GM19372 (cell line): Measurements from ENCODE around the gene ADAM12.
"Not testable (repeated sequence)": the region's sequence is repeated elsewhere in the genome, so short reads cannot be mapped to it uniquely, and the experiment has no call there.

Experiments used
- ATAC-seq: cut with Tn5 transposase; IDR thresholded peaks from one replicate; pipeline ENCODE4 v1.9.1; 2021; ENCODE audit warnings: mild to moderate bottlenecking, low read depth, moderate library complexity; ENCODE audit not compliant: unreplicated experiment

ADAM12 gene

DNA sequence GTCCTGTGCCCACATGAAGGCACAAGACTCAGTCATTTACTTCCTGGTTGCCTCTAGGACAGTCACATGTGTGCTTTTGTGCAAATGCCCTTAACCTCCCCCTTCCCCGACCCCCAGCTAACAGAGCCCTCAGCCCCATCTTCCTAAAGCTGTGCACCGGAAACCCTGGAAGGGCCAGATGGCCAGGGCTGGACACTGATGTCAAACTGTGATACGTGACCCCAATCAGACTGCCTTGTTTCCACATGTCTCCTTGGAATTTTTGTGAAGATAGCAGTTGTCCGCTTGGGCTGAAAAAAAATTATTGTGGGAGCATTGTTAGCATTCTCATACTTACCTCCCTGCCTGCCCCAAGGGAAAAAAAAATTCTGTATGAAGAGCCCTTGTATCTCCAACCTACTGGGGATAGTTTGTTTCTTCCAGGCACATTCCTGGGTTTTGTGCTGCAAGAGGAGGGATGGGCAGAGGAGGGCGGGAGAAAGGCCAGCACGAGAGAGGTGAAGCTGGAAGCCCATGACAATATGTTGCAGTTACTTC is 17.0 kb upstream of the ADAM12 start:
- no peak for ATAC-seq

GRCh38 chr10:126402721-126403695 is 14.7 kb upstream of the ADAM12 start:
- no peak for ATAC-seq

DNA sequence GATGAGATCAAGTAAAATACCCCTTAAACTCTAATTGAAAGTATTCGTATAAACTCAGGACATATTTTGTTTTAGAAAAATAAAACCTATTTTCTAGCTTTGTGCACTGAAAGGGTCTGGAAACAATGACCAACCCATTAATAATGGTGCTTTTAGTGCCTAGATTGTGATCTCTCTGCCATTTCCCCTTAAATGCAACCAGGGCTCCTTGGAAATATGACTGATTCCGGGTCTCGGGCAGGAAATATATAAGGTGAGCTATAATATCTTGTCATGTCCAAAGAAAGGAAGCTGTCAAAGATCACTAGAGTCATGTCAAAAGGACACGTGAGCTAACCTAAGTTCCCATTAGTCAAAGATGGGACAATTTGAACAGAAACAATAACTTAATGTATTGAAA is 12.4 kb upstream of the ADAM12 start:
- no peak for ATAC-seq

GRCh38 chr10:126398924-126399323 is 10.6 kb upstream of the ADAM12 start:
- ATAC-seq, result no peak

- ATAC-seq, result no peak
These were observed 10.1 kb upstream of the ADAM12 start for GRCh38 chr10:126398383-126398743.

GRCh38 chr10:126397640-126398382 is 9.5 kb upstream of the ADAM12 start:
- ATAC-seq, result no peak

- ATAC-seq, result no peak
These were observed 8.9 kb upstream of the ADAM12 start for GRCh38 chr10:126397156-126397555.

DNA sequence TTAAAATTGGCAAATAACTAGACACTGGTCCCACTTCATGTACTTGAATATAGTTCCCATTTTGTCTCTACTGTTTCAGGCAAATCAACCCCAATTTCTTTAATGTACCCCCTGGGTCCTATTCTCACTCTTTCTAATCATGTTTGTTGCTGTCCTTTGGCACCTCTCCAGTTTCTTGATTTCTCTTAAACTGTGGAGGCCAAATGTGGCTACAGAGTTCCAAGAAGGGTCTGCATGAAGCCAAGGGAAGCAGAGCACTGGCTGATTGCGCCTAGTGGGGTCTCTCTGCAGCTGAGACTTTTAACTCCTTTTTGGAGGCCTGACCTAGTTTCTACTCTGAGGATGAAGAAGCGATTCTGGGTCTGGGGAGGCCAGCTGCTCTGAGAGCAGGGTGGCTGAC is 6.7 kb upstream of the ADAM12 start:
- ATAC-seq, result no peak

DNA sequence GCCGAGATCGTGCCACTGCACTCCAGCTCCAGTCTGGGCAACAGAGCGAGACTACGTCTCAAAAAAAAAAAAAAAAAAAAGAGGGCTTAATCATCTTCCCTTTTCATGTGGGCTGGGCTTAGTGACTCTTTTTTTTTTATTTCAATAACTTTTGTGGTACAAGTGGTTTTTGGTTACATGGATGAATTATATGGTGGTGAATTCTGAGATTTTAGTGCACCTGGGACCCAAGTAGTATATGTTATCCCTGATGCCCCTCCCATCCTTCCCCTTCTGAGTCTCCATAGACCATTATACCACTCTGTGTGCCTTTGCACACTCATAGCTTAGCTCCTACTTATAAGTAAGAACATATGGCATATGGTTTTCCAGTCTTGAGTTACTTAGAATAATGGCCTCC is 4.8 kb upstream of the ADAM12 start:
- ATAC-seq, result no peak

- ATAC-seq, result no peak
These were observed 4.2 kb upstream of the ADAM12 start for GRCh38 chr10:126392469-126392868.

DNA sequence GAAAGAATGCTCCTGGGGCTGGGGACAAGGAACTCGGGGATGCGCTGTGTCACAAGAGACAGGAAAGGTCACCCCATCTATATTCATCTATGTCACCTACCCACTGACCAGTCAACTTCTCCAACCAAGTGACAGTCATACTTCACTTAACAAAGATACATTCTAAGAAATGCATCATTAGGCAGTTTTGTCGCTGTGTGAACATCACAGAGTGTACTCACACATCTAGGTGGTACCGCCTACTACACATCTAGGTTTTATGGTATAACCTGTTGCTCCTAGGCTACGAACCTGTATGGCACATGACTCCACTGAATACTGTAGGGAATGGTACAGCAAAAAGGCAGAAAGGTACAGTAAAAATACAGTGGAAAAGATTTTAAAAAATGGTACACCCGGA is 3.8 kb upstream of the ADAM12 start:
- no peak for ATAC-seq

GRCh38 chr10:126391192-126391885 is 3.1 kb upstream of the ADAM12 start:
- no peak for ATAC-seq

DNA sequence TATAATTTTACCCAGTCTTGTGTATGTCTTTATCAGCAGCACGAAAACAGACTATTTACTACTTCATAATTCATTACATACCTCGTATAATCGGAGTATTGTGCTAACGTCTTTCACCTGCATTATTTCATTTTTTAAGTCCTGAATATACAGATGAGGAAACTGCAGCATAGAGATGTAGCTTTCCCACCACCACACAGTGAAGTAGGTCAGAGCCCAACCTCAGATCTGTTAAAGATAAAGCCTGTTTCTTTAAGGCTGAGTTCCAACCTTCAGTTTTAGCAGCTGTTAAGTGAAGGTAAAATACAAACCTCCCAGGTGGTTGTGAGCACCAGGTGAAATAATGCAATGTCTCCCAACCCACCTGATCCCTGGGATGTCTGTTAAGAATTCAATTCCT is 2.0 kb upstream of the ADAM12 start:
- ATAC-seq, result no peak

- ATAC-seq, result no peak
These were observed 996 bp downstream of the ADAM12 start for GRCh38 chr10:126387041-126387921.

DNA sequence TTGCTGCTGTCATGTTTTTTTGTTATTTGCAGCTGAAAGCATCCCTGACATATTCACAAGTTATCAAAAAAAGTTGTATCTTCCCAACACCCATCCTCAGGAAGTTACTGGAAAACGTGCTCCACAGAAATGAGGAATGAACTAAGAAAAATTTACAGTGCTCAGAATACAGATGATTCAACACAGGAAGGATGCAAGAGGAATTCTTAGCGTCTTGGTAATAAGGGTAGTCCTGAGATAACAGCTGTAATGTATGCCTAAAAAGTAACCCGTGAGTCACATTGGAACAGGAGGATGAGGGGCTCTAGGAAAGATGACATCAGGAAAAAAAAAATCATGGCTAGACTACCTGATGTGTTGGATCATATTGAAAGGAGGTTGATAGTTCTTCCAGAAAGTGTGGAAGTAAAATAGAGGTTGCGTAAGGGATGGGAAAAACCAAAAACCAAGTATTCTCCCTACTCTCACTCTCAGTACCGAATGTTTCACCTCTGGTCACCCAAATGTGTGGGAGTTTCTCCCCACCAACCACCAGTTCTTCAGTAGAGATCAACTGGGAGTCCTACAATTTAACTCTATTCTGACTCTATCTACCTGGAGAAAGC is 3.9 kb downstream of the ADAM12 start:
- no peak for ATAC-seq

DNA sequence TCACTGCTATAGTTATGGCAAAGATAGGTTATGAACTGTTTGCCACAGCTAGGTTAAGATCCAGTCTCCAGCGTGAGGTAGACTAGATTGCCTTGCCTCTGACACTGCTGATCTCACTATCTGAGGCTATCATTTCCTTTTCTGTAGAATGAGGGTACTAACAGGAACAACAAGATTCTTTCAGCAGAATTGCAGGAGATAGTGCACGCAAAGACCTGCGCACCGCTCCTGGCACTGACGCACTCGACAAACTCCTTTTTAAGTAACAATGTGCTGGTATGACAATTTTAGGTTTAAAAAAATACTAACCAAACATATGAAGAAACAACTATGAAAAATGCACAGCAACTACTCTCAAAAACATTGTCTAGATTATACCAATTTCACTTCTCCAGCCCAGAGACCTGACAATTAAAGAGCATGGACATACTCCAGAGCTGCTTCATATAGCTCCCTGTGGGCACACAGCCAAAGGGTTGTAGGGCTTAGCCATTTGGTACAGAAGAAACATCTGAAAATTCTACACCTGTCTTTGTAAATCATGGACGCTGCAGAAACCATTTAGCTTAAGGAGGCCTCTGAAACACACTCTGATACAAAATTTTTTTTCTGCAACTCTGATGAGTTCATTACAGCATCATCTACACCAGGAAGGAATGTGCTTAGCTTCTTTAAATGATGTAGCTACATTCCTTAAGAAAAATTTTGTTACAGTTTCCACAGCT is 7.8 kb downstream of the ADAM12 start:
- no peak for ATAC-seq

DNA sequence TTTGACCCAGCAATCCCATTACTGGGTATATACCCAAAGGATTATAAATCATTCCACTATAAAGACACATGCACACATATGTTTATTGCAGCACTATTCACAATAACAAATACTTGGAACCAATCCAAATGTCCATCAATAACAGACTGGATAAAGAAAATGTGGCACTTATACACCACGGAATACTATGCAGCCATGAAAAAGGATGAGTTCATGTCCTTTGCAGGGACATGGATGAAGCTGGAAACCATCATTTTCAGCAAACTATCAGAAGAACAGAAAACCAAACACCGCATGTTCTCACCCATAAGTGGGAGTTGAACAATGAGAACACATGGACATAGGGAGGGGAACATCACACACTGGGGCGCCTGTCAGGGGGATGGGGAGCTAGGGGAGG is 9.1 kb downstream of the ADAM12 start:
- ATAC-seq, result not testable (repeated sequence)

- ATAC-seq, result no peak
These were observed 11.3 kb downstream of the ADAM12 start for GRCh38 chr10:126376956-126377355.
